K562 (cell line): ENCODE results near the gene IRF2BP2. TPM values are rescaled to one million over a fixed set of nuclear protein-coding genes. Genes with fewer than 3 reads are reported as not detected.
A peak's percentile ranks its signal among the peaks of the same experiment; 100 is the strongest.

Source experiments
- ELF2 ChIP-seq: fragments of 250-450 bp; sonication (Bioruptor Pico); IDR thresholded peaks from 2 replicates; pipeline ENCODE4 v1.5.0; 2021; ENCODE audit warnings: mild to moderate bottlenecking
- HOXB6 ChIP-seq: fragments of 250-450 bp; sonication (Bioruptor Pico); IDR thresholded peaks from 2 replicates; pipeline ENCODE4 v1.5.1; 2022; ENCODE audit warnings: mild to moderate bottlenecking, borderline replicate concordance
- KAT7 ChIP-seq: sonication (generic); formaldehyde crosslinking; IDR thresholded peaks from 2 replicates; pipeline ENCODE4 v1.8.0; 2022; ENCODE audit warnings: missing genetic modification reagents, mild to moderate bottlenecking, borderline replicate concordance
- MEIS2 ChIP-seq: fragments of 450-650 bp; IDR thresholded peaks from 2 replicates; pipeline ENCODE4 v1.6.1; 2014; ENCODE audit warnings: mild to moderate bottlenecking; ENCODE audit not compliant: partially characterized antibody
- NRF1 ChIP-seq, 2 experiments: fragments of 450-650 bp; IDR thresholded peaks in 1 of 2; conservative IDR thresholded peaks in 1 of 2; 2 replicates each; pipeline ENCODE4 v1.6.1; 2014; ENCODE audit warnings: mild to moderate bottlenecking in 2 of 2
- PHF8 ChIP-seq: fragments of 200-600 bp; sonication (generic); IDR thresholded peaks from 2 replicates; pipeline ENCODE4 v1.6.1; 2012; ENCODE audit warnings: mixed run types, mild to moderate bottlenecking, inconsistent platforms, low read length, moderate library complexity, borderline replicate concordance
- POU5F1 ChIP-seq: fragments of 150-350 bp; IDR thresholded peaks from 2 replicates; pipeline ENCODE4 v1.6.1; 2014; ENCODE audit warnings: borderline replicate concordance, low read length, low read depth, mild to moderate bottlenecking; ENCODE audit not compliant: partially characterized antibody
- PURB ChIP-seq: sonication (generic); formaldehyde crosslinking; IDR thresholded peaks from 2 replicates; pipeline ENCODE4 v1.9.0; 2021; ENCODE audit warnings: low read depth, mild to moderate bottlenecking, missing genetic modification reagents
- SAFB ChIP-seq: fragments of 200-400 bp; formaldehyde crosslinking; IDR thresholded peaks from 2 replicates; pipeline ENCODE4 v1.6.1; 2017; ENCODE audit warnings: low read depth, low read length, borderline replicate concordance
- SMARCE1 ChIP-seq: fragments of 450-650 bp; IDR thresholded peaks from 2 replicates; pipeline ENCODE4 v1.7.1; 2016; ENCODE audit warnings: mild to moderate bottlenecking
- SRSF7 ChIP-seq: fragments of 200-400 bp; formaldehyde crosslinking; optimal IDR thresholded peaks from 2 replicates; pipeline ENCODE3; 2017; ENCODE audit warnings: mild to moderate bottlenecking, low read depth, low read length
- STAT5B ChIP-seq: fragments of 250-450 bp; sonication (Bioruptor Pico); IDR thresholded peaks from 2 replicates; pipeline ENCODE4 v1.8.0; 2021; ENCODE audit warnings: mild to moderate bottlenecking, inconsistent platforms
- TEAD2 ChIP-seq: fragments of 450-650 bp; IDR thresholded peaks from 2 replicates; pipeline ENCODE4 v1.6.1; 2016; ENCODE audit warnings: missing genetic modification characterization, control low read depth, missing compliant biosample characterization
- XRCC4 ChIP-seq: IDR thresholded peaks from one replicate; pipeline ENCODE4 v1.6.1; 2011; ENCODE audit not compliant: insufficient read depth, insufficient read length; ENCODE audit errors: extremely low read depth
- ZKSCAN3 ChIP-seq: fragments of 250-450 bp; sonication (Bioruptor Pico); IDR thresholded peaks from 2 replicates; pipeline ENCODE4 v1.4.0; 2020
- ZNF121 ChIP-seq: sonication (generic); formaldehyde crosslinking; conservative IDR thresholded peaks from 2 replicates; pipeline ENCODE4 v1.8.0; 2022; ENCODE audit warnings: missing genetic modification reagents
- ZNF3 ChIP-seq: fragments of 250-450 bp; sonication (Bioruptor Pico); IDR thresholded peaks from 2 replicates; pipeline ENCODE4 v1.5.0; 2021; ENCODE audit warnings: mild to moderate bottlenecking, moderate library complexity
- ZNF41 ChIP-seq: fragments of 250-450 bp; sonication (Bioruptor Pico); conservative IDR thresholded peaks from 2 replicates; pipeline ENCODE4 v1.4.0; 2020; ENCODE audit warnings: mild to moderate bottlenecking
- ZNF57 ChIP-seq: fragments of 450-650 bp; formaldehyde crosslinking; IDR thresholded peaks from 2 replicates; pipeline ENCODE4 v1.4.0; 2020; ENCODE audit warnings: mild to moderate bottlenecking, moderate library complexity
- ZNF778 ChIP-seq: fragments of 450-650 bp; formaldehyde crosslinking; IDR thresholded peaks from 2 replicates; pipeline ENCODE4 v1.4.0; 2020; ENCODE audit warnings: mild to moderate bottlenecking, moderate library complexity
- polyA plus RNA-seq, 8 experiments: library from polyadenylated mRNA; depleted of rRNA in 4 of 8; stranded (reverse) in 5 of 8; unstranded in 3 of 8; fragments of >200 nt; fragmentation: Nextera tagmentation in 2 of 8; fragmentation: Illumina TruSeq in 1 of 8; extraction: Ambion mirVana in 2 of 8; extraction: Trizol in 1 of 8; gene quantifications; 2 replicates each; pipeline versions ENCODE4 v1.2.1 to v1.2.3, GENCODE V29; 2011 to 2014; ENCODE audit warnings: inconsistent platforms in 1 of 8, missing spikeins in 1 of 8
- total RNA-seq, 7 experiments: library from RNA; depleted of rRNA in 6 of 7; stranded (reverse); fragments of >200 nt in 6 of 7; fragmentation: Illumina TruSeq in 2 of 7; extraction: Trizol in 2 of 7; gene quantifications; 2 replicates each; pipeline versions ENCODE4 v1.2.1 to v1.2.3, GENCODE V29; 2011 to 2021; ENCODE audit warnings: low replicate concordance in 1 of 7
- TF ChIP-seq, protein P1 (sequence below), 2 experiments: IDR thresholded peaks in 1 of 2; conservative IDR thresholded peaks in 1 of 2; 2 replicates each; pipeline ENCODE4 v1.6.1; 2016; ENCODE audit warnings: low read depth in 2 of 2, mild to moderate bottlenecking in 1 of 2, missing compliant biosample characterization in 1 of 2, missing genetic modification characterization in 1 of 2, moderate library complexity in 1 of 2
- TF ChIP-seq, protein P2 (sequence below): sonication (generic); formaldehyde crosslinking; IDR thresholded peaks from 2 replicates; pipeline ENCODE4 v1.8.1; 2023; ENCODE audit warnings: mild to moderate bottlenecking, missing genetic modification reagents
- TF ChIP-seq, protein P3 (sequence below): sonication (generic); IDR thresholded peaks from 2 replicates; pipeline ENCODE4 v1.6.1; 2016
- TF ChIP-seq, protein P4 (sequence below): fragments of 200-800 bp; sonication (Bioruptor generic); IDR thresholded peaks from 2 replicates; pipeline ENCODE4 v1.6.1; 2017; ENCODE audit warnings: missing genetic modification characterization, missing compliant biosample characterization

IRF2BP2 gene
- total and polyA plus RNA-seq, 9 of the 15 experiments (the other 6 are each of a cell fraction or from before 2014, with no cell fraction given) = 7.7 to 68.6 (median 22.1) TPM

DNA sequence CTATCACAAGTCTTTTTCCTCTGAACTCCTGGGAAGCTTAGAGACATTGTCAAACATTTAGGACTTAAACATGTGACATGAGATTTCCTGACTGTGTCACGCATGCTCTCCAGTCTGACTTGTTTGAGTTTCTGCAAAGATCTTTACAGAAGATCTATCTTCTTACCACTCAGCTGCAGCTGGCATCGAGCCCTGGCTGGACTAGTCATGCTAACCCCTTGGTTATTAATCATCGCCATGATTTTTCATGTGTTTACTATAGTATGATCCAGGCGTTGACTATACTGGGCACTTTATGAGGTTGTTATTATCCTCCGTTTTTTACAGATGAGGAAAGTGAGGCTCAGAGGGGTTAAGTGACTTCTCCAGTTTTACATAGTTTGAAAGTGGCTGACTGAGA lies 18.1 kb upstream of the IRF2BP2 start (continued):
- TF ChIP-seq, protein P1, sequence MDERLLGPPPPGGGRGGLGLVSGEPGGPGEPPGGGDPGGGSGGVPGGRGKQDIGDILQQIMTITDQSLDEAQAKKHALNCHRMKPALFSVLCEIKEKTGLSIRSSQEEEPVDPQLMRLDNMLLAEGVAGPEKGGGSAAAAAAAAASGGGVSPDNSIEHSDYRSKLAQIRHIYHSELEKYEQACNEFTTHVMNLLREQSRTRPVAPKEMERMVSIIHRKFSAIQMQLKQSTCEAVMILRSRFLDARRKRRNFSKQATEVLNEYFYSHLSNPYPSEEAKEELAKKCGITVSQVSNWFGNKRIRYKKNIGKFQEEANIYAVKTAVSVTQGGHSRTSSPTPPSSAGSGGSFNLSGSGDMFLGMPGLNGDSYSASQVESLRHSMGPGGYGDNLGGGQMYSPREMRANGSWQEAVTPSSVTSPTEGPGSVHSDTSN (CRISPR knock-in tag; IDR thresholded peaks at IDR 0.05; ENCODE audit: low read depth) = no peak
- TF ChIP-seq, protein P1 (tag; conservative IDR thresholded peaks at IDR 0.05; ENCODE audit: low read depth) = peak; percentile 49; the same call in 1 of the 2 replicates
- TF ChIP-seq MEIS2 (peak; percentile 27), XRCC4 (no peak), ZNF778 (CRISPR knock-in tag) (no peak), PURB (CRISPR knock-in tag) (no peak), STAT5B (CRISPR knock-in tag) (no peak), KAT7 (CRISPR knock-in tag) (no peak), ELF2 (CRISPR knock-in tag) (0 out of 2 replicates have a peak, but pooled peaks have one; percentile 27), HOXB6 (CRISPR knock-in tag) (no peak), ZNF121 (CRISPR knock-in tag) (no peak), NRF1 (conservative IDR thresholded peaks at IDR 0.05 in 1 of 2, IDR thresholded peaks at IDR 0.05 in 1 of 2) (peak; percentile 21 to 27; a peak in 1 of 4 replicates), ZNF57 (CRISPR knock-in tag) (no peak), SRSF7 (no peak), ZNF3 (CRISPR knock-in tag) (no peak), POU5F1 (no peak), SAFB (no peak), ZKSCAN3 (CRISPR knock-in tag) (no peak), SMARCE1 (no peak), PHF8 (no peak), ZNF41 (CRISPR knock-in tag) (no peak), TEAD2 (tag) (no peak)
- TF ChIP-seq, protein P2, sequence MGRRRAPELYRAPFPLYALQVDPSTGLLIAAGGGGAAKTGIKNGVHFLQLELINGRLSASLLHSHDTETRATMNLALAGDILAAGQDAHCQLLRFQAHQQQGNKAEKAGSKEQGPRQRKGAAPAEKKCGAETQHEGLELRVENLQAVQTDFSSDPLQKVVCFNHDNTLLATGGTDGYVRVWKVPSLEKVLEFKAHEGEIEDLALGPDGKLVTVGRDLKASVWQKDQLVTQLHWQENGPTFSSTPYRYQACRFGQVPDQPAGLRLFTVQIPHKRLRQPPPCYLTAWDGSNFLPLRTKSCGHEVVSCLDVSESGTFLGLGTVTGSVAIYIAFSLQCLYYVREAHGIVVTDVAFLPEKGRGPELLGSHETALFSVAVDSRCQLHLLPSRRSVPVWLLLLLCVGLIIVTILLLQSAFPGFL = no peak
- TF ChIP-seq, protein P3, sequence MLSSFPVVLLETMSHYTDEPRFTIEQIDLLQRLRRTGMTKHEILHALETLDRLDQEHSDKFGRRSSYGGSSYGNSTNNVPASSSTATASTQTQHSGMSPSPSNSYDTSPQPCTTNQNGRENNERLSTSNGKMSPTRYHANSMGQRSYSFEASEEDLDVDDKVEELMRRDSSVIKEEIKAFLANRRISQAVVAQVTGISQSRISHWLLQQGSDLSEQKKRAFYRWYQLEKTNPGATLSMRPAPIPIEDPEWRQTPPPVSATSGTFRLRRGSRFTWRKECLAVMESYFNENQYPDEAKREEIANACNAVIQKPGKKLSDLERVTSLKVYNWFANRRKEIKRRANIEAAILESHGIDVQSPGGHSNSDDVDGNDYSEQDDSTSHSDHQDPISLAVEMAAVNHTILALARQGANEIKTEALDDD = peak; percentile 50
- TF ChIP-seq, protein P4, sequence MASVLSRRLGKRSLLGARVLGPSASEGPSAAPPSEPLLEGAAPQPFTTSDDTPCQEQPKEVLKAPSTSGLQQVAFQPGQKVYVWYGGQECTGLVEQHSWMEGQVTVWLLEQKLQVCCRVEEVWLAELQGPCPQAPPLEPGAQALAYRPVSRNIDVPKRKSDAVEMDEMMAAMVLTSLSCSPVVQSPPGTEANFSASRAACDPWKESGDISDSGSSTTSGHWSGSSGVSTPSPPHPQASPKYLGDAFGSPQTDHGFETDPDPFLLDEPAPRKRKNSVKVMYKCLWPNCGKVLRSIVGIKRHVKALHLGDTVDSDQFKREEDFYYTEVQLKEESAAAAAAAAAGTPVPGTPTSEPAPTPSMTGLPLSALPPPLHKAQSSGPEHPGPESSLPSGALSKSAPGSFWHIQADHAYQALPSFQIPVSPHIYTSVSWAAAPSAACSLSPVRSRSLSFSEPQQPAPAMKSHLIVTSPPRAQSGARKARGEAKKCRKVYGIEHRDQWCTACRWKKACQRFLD (CRISPR knock-in tag) = no peak
